SK-N-SH (cell line): ENCODE results near the gene NSL1.

Experiments used
- CHD2 ChIP-seq: fragments of 150-350 bp; IDR thresholded peaks from 2 replicates; pipeline ENCODE4 v1.6.1; 2018; ENCODE audit warnings: low read length; ENCODE audit not compliant: partially characterized antibody
- CTCF ChIP-seq: fragments of 200-600 bp; sonication (generic); IDR thresholded peaks from 2 replicates; pipeline ENCODE4 v1.6.1; 2017; ENCODE audit warnings: antibody characterized with exemption, mild to moderate bottlenecking, moderate library complexity
- EP300 ChIP-seq, 2 experiments: IDR thresholded peaks; 2 replicates each; pipeline versions ENCODE4 v1.4.0 to v1.6.1; 2012; ENCODE audit warnings: borderline replicate concordance in 1 of 2, low read depth in 1 of 2, low read length in 1 of 2
- EZH2phosphoT487 ChIP-seq: fragments of 200-600 bp; sonication (generic); IDR thresholded peaks from 2 replicates; pipeline ENCODE4 v1.6.1; 2017; ENCODE audit warnings: low read depth, mixed run types, mild to moderate bottlenecking, antibody characterized with exemption, moderate library complexity, borderline replicate concordance
- MEF2A ChIP-seq: IDR thresholded peaks from 2 replicates; pipeline ENCODE4 v1.4.0; 2012; ENCODE audit warnings: low read depth, borderline replicate concordance
- PBX3 ChIP-seq: IDR thresholded peaks from 2 replicates; pipeline ENCODE4; 2012
- POLR2AphosphoS5 ChIP-seq: IDR thresholded peaks from 2 replicates; pipeline ENCODE4 v1.6.1; 2012; ENCODE audit warnings: low read depth, low read length
- RAD21 ChIP-seq: IDR thresholded peaks from 2 replicates; pipeline ENCODE4 v1.6.1; 2012; ENCODE audit warnings: mild to moderate bottlenecking, low read length
- RFX5 ChIP-seq: IDR thresholded peaks from 2 replicates; pipeline ENCODE4 v1.6.1; 2012; ENCODE audit warnings: mild to moderate bottlenecking, improper control_type of control experiment, low read length
- SIN3A ChIP-seq: IDR thresholded peaks from 2 replicates; pipeline ENCODE4 v1.6.1; 2012; ENCODE audit warnings: low read depth, mild to moderate bottlenecking, low read length, moderate library complexity, borderline replicate concordance
- USF2 ChIP-seq: fragments of 150-350 bp; IDR thresholded peaks from 2 replicates; pipeline ENCODE4 v1.6.1; 2017; ENCODE audit warnings: antibody characterized with exemption, low read length, low read depth, borderline replicate concordance

- no peak for TF ChIP-seq MEF2A
- TF ChIP-seq CTCF, result no peak
- no peak for TF ChIP-seq CHD2
- TF ChIP-seq RAD21, result no peak
- TF ChIP-seq EP300 (IDR thresholded peaks at IDR 0.05; ENCODE audit: borderline replicate concordance in 1 of 2, low read depth in 1 of 2, low read length in 1 of 2), result no peak
- TF ChIP-seq POLR2AphosphoS5, result no peak
- TF ChIP-seq PBX3, result no peak
- no peak for TF ChIP-seq USF2
- TF ChIP-seq RFX5, result no peak
- TF ChIP-seq EZH2phosphoT487, result no peak
- TF ChIP-seq SIN3A, result no peak
These were observed 14.2 kb upstream of the NSL1 start for GRCh38 chr1:212805767-212806166.
